ENCODE results near the gene CENPW.

CENPW gene

DNA sequence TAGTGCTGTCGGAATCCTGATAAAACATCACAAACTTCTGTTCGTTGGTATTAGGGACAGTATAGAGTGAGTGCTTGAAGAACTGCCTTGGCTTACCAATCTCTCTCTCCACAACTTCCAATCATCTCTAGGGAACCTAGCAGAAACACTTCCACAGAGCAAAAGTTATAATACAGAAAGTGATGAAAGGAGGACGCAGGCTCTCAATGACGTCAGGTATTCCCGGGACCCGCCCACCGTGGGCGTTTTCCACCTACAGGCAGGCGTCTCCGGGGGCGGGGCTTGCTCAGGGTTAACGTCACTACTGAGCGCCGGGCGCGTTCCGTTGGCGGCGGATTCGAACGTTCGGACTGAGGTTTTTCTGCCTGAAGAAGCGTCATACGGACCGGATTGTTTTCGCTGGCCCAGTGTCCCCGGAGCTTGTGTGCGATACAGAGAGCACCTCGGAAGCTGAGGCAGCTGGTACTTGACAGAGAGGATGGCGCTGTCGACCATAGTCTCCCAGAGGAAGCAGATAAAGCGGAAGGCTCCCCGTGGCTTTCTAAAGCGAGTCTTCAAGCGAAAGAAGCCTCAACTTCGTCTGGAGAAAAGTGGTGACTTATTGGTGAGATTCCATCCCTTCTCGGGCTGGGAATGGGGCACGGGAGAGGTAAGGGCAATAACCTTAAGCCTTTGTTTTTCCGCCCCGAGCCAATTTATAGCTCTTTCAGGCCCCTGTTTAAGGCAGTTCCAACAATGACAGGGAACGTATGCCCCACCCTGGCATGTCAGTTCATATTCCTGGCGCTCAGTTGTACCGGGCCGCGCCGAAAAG lies at the start of gene CENPW:
TSS of gene CENPW (plus strand) at position 320 of the 814 bp plus-strand sequence. CDS start at position 479, 159 bp downstream.
- DNase-seq (ENCODE audit: low read depth) = peak; percentile 96

DNA sequence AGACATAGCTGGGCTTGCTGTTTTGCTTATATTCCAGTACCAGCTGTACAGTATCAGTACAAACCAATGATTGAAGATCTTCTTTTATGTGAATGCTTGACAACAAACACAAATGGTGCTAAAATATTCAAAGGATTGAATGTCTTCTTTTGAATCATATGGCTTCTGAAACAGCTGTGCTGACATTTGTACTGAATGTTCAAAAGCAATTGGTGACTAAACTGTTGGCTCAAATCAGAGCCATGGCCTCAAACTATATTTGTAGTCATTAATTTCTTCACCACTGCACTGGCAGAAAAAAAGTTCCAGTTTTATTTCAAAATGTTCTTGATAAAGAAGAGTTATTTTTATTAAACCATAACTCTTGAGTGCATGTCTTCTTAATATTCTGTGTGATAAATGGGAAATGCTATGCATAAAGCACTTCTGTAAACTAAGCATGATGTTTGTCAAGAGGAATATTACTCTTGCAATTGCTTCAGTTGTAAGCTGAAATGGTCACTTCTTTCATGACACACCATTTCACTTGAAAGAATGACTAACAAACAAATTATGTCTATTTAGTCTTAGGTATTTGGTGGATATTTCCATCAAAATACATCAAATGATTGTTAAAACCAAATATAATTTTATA lies 45.9 kb upstream of the CENPW start:
- no peak for DNase-seq (ENCODE audit: low read depth)

DNA sequence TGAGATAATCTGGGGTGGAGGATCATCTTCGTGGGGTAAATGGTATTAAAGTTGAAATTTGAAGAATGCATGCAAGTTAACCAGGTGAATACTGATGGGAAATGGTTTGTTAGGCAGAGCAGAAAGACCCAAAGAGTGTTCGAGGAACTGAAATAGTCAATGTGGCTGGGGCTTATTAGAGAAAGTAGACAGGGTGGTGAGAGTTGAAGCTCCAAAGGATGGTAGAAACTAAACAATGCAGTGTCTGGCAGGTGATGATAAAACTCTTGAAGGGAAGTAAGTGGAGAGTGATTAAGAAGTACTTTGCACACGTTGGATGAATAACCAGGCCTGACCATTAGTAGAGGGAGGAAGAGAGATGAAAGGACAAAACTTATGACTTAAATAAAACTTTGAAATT lies 39.8 kb upstream of the CENPW start:
- no peak for DNase-seq (ENCODE audit: low read depth)

DNA sequence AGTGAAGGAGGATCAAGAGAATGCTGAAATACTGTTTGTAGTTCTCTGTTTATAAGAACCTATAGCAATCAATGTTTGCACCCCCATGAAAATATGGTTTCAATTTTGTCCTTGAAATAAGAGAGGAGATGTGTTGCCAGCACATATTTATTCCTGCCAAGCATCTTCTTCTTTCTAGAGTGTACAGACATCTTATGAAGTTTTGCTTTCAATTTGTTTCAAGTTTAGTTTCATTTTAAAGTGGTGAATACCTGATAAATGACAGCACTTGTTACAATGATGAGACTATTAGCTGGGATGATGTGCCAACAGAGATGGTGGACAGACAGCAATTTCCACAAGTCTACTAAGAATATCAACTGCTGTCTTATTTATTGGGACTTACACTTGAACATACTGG lies 39.2 kb upstream of the CENPW start:
- no peak for DNase-seq (ENCODE audit: low read depth)

DNA sequence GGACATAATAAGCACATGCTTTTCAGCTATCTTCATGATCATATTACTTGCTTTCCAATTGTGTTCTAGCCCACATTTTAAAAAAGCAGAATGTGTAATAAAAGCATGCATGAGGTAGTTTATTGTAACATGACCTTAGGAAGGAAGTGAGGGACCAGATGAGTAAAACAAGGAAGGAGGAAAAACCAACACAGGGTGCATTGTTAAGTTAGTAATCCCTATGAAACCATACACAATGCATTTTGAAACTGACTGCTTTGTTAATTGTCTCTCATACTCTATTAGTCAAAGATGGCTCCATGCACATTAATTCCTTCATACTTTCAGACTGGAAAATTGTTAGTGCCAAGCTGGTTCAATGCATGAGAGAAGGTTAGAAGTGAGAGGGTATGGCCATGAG lies 37.7 kb upstream of the CENPW start:
- DNase-seq (ENCODE audit: low read depth) = no peak

DNA sequence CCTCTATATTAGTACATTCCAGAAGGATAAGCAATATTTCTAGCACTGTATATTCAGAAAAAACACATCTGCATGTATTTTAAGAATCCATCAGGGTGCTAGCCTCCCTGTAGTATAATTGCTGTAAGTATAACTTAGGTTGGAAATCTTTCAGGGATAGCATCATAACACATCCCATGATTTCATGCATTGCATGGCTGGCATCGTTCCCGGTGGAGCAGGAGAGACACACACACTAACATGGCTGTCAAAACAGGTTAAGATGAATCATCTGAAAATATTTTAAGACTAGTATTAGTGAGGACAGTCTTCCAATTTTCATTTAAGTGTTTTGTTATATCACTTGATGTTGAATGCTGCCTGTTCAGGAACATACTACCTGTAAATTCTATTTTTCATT lies 32.1 kb upstream of the CENPW start:
- DNase-seq (ENCODE audit: low read depth) = no peak

DNA sequence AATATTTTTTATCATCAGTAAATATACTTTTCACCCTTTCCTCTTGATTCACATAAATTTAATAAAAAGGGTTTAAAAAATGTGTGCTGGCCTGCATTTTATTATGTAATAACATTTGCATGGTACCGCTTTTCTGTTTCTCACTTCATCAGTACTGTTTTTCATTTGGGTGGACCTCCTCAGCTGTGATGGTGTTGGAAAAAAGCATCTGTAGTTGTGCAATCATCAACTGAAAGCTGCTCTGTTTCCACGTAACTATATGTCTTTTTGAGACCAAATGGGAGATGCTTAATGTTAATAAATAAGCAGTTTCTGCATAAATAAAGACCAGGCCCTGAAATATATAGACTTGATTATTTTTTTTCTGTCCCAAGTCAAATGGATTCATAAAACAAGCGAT lies 31.6 kb upstream of the CENPW start:
- no peak for DNase-seq (ENCODE audit: low read depth)

DNA sequence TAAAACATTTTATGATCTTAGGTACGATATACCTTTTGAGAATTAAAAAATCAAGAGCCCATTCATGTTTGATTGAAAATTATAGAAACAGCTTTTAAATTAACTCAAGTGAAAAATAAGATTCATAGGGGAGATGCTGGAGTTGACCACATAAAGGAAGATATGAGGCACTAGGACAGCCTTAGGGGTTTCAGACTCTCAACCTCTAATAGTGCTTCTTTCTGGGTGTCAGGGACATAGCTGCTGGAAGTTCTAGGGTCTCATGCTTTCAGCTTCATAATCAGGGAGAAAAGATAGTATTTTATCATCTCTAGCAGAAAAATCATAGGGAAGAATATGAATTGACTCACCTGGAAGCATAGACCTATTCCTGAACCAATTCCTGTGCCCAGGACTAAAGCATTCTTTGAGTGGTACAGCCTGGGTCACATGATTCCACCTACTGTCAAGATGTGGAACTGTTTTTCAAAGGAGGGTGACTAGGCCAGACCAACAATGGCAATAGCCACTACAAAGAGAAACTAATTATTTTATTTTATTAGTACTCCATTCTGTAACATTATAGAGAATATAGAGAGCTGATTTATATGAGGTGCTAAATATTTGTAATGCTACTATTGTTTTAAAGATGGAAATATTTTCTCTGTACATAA lies 27.8 kb upstream of the CENPW start:
- no peak for DNase-seq (ENCODE audit: low read depth)

DNA sequence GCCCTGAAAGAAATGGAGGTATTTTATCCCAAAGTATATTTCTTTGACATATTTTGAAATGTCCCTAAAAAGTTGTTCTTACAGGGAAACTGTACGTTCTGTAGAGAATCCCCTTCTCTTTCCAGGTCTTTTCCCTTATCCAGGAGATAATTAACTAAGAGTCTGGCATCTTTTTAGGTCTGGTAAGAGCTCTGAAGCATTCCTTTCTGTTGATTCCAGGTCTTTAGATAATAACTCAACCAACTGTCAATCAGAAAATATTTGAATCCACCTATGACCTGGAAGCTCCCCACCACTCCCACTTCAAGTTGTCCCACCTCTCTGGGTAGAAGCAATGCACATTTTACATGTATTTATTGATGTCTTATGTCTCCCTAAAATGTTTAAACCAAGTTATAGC lies 26.0 kb upstream of the CENPW start:
- no peak for DNase-seq (ENCODE audit: low read depth)

DNA sequence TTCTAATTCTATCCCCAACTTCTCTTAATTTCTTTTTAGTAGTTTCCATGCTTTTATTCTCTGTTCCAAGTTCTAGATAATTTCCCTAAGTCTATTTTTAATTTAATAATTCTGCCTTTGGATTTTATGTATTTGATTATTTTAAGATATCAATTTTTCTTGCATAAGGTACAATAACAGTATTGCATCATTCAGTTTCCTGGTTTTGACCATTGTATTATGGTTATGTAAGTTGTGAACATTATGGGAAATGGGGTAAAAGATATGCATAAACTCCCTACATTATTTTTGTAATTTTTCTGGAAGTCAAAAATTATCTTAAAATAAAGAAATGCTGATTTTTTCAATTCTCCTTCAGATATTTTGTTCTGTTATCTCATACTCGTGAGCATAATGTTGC lies 21.1 kb upstream of the CENPW start:
- DNase-seq (ENCODE audit: low read depth) = no peak

DNA sequence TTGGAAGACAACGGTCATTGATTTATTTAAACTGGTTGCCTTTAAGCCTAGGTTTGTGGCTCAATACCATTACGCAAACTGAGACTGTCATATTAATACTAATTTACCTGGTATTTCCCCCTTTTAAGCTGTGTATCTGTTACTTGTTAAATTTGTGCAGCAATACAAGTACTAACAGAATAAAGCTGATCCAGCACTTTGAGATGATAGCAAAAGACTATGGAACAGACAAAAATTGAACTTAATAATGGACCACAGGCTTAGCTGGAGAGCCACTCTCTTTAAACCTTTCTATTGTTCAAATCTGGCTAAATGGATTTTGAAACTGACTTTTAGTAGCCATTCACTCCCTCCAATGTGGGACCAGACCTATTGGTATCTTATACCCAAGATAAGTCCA lies 6.2 kb upstream of the CENPW start:
- DNase-seq (ENCODE audit: low read depth) = no peak

DNA sequence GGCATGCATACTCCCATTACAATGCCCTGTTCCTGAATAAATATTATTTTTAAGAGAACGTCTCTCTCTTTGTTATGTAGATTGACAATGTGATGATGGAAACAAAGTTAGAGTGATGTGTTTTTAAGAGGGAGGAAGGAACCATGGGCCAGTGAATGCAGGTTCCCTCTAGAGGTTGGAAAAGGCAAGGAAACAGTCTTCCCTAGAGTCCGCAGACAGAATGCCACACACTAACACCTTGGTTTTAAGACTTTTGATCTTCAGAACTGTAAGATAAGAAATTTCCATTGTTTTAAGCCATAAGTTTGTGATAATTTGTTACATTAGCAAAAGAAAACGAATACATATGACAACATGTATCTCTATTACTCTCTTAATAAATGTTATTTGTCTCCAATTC lies 4.7 kb upstream of the CENPW start:
- no peak for DNase-seq (ENCODE audit: low read depth)

DNA sequence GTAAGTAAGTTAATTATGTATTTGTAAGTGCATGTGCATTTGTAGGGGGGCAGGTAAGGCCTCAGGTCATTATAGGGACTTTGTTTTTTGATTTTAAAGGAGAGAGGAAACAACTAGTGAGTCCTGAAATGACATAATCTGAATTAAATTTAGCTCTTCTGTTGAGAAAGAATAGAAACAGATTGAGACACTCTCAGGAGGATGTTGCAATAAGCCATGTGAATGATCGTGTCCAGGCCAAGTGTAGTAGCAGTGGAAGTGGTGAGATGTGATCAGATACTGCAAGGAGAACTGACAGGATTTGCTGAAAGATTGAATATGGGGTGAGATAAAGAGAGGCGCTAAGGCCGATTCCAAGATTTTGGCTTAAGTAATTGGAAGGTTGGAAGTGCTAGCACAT lies 2.6 kb upstream of the CENPW start:
- DNase-seq (ENCODE audit: low read depth) = no peak

DNA sequence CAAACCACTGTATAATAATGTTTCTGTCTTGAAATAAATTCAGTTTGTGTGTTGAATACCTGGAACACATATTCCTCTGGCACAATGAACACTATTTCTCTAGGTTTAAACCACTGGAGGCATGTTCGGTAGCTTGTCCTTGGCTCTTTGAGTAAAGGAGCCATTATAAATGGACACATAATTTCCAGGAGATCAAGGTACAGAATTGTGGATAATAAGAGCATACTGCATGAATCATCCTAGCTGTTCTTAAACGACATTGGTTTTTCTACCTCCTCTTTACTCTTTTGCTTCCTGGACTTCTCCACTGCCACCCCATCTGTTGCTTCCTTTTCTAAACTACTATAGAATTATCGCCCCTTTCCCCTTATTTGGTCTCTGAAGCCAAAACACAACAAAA lies 1.2 kb downstream of the CENPW start:
- DNase-seq (ENCODE audit: low read depth) = no peak

DNA sequence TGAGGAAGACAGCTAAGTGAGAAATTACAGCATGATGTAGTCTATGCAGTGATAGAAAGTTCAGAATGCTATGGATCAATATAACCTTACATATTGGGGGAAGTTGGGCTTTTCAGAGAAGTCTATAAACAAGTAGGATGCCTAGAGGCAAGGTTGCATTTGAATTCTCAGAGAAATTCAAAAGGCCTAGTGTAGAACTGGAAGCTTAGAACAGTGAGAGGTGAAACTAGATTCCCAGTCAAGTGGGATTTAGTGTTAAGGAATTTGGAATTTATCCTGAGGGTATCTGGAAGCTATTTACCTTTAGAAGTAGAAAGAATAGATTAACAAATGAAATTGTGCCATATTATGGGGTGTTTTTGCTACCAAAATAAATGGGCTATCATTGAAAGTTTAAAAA lies 4.3 kb downstream of the CENPW start:
- DNase-seq (ENCODE audit: low read depth) = no peak

DNA sequence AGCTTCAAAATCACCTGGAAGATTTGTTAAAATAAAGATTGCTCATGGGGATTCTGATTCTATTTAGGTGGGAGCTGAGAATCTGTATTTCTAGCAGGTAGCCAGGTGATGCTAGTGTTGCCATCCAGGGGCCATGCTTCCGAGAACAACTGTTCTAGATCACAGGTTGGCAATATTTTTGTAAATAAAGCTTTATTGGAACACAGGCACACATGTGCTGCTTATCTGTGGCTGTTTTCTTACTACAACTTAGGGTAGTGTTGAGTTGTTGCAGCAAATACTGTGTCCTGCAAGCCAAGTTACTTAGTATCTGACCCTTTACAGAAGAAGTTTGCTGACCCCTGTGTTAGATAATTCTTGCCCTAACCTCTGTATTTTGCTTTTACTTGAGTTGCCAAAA lies 12.0 kb downstream of the CENPW start:
- no peak for DNase-seq (ENCODE audit: low read depth)

DNA sequence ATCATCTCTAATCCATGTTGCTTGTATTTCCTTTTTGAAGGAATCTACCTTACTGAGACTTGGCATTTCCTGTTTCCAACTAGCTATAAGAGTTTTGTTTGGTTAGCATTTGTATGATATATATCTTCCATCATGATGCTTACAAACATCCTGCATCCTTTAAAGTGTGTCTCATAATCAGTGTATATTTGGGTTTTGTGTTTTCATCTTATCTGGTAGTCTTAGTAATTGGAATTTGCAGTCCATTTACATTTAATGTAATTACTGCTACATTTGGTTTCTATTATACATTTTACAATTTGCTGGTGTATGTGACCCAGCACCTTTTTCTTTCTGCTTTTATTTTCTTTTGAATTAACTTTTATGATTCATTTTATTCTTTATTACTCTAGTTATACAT lies 12.6 kb downstream of the CENPW start:
- DNase-seq (ENCODE audit: low read depth) = no peak

DNA sequence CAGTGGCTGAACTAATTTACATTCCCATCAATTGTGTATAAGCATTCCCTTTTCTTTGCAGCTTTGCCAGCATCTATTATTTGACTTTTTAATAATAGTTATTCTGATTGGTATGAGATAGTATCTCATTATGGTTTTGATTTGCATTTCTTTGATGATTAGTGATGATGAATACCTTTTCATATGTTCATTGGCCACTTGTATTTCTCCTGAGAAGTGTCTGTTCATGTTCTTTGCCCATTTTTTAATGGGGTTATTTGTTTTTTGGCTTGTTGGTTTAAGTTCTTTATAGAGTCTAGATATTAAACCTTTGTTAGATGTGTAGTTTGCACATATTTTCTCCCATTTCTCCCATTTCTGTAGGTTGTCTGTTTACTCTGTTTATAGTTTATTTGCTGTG lies 16.6 kb downstream of the CENPW start:
- no peak for DNase-seq (ENCODE audit: low read depth)

DNA sequence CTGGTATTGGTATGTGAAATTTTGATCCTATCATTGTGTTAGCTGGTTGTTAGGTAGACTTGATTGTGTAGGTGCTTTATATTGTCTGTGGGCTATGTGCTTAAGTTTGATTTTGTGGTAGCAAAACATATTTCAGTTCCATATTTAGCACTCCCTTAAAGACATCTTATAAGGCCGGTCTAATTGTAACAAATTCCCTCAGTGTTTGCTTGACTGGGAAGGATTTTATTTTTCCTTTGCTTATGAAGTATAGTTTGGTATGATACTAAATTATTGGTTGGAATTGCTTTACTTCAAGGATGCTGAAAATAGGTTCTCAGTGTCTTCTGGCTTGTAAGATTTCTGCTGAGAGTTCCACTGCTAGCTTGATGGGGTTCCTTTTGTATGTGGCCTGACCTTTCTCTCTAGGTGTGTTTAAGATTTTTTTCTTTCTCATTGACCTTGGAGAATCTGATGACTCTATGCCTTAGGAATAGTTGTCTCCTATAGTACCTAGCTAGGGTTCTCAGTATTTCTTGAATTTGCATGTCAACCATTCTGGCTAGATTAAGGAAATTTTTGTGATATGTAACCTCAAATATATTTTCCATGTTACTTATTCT lies 20.1 kb downstream of the CENPW start:
- DNase-seq (ENCODE audit: low read depth) = no peak

DNA sequence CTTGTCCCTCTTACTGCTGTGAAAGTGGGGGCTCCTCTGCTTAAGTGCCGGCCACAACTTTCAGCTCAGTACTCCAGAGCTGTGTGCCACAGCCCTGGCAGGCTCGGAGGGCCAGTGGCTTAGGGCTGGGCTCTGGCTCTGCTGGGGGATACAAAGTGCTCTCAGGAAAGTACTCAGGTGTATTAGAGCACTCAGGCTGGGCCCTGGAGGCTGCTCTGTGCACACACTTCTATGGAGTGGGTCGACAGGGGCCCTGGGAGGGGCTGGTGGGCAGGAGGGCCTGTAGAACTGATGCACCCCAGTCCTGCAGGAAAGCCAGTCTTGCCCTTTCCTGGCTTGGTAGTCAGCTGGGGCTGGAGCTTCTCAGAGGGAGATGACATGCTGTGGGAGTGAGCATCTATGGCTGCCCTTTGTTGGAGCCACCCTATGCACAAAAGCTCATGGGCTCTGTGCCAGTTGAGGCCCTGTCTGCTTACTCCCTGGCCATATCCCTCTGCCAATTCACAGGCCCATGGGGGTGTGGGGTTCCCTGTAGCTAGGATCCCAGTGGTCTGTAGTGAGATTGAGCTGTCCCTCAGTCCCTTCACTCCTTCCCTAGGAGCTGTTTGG lies 22.0 kb downstream of the CENPW start:
- no peak for DNase-seq (ENCODE audit: low read depth)

DNA sequence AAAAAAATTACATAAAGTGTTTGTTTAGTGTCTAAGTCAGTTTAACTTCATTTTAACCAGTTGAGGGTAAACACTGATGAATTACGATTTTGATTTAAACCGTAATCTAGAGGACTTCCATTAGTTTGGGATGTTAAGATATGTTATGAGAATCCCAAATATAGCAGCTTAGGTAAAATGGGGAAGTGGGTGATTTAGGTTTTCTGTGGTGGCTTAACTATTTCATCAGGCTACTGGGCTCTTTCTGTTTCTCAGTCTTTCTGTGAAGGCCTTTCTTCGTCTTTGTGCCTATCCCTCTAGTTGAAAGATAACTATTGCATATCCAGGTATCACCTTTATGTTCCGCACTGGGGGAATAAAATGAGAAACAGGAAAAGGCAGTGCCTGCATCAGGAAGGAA lies 27.9 kb downstream of the CENPW start:
- no peak for DNase-seq (ENCODE audit: low read depth)

DNA sequence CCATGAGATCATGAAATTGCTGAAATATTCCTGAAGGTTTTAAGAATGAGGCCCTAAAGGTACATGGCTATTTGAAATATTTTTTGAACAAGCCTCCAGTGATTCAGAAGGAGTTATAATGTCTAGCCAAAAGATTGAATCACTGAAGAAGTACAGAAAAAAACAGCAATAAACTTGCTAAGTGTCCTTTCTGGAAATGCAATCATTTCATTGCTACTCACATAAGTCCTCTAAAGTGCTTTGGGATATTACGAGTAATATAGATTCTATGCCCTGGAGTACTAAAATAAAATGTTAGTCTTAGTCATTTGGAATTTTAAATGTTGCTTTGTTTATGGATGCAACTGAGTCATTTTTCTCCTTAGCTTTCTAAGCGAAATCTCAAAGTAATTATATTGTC lies 32.7 kb downstream of the CENPW start:
- DNase-seq (ENCODE audit: low read depth) = no peak

DNA sequence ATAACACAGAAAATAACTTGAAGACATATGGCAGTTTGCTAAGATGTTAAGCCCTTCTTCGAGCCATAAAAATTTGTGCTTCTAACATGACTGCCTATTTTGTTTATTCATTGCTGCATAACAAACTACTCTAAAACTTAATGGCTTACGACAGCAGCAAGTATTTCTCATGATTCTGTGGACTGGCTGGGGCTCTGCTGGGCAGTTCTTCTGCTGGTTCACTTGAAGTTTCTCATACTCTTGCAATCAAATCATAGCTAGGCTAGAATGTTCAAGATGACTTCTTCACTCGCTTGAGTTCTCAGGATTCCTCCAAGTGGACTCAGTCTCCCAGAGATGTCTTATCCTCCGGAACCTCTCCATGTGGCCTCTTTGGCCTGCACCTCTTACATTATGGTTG lies 33.4 kb downstream of the CENPW start:
- DNase-seq (ENCODE audit: low read depth) = no peak
